ENCODE measurements around the gene NR2F2. TPM values are rescaled to one million over a fixed set of nuclear protein-coding genes. Genes with fewer than 3 reads are reported as not detected.

The NR2F2 gene
- total RNA-seq, 1 experiment from 2014 or later: 72.1 TPM

DNA sequence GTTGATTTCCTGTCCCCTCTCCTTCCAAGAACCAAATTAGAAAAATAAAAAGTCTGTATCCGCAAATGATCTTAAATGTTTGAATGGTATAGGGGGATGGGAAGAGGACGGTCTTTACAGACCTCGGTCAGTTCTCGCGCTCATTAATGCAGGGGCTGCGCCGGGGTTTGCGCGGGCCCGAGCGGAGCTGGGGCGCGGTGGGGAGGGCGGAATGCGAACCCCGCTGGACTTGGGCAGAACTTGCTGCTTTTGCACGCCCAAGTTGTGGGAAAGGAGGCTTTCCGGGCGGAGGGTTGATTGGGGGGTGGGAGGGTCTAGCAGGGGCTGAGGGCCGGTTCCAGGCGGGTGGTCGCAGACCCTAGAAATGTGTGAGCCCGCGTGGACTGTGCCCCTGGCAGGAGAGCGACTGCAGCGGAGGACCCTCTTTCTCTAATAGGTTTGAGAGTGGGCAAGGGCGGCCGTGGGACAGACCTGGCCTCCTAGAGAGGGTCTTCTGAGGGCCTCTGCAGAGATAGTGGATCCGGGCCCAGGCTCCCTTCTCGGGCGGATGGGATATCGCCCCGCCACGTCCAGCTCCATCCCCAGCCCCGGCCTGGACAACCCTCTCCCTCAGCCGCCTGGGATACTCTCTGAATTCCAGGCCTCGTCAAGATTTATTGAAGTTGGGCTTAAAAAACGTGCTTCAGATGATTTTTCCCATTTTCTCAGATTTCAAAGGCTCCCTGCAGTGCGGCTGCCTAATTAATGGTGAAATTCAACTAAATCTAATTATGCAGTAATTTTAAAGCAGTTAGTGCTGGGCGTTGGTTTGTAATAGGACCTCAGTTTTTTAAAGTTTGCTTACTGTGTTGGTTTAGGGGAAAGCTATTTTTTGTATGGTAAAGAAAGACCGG, 11.3 kb downstream of the NR2F2 start:
- DNase-seq: no peak
- intact Hi-C loops (cut with micrococcal nuclease; ENCODE audit: unreplicated experiment): no loop called here
- H3K27me3 ChIP-seq (ENCODE audit: insufficient read depth, low read depth): no peaks in the 10 kb centered on the region
- no peaks in the 10 kb centered on the region for H3K9me2 ChIP-seq (ENCODE audit: insufficient read depth)
- H3K4me1 ChIP-seq (replicated peaks; ENCODE audit: insufficient read depth): peaks cover 25% of the 10 kb centered on the region
- H3F3A ChIP-seq (ENCODE audit: insufficient read depth, low read depth): peaks cover 9% of the 10 kb centered on the region; the same call in 1 of the 2 replicates
- no peaks in the 10 kb centered on the region for H3K9me3 ChIP-seq (ENCODE audit: insufficient read depth, low read depth)
- TF ChIP-seq, protein P1, sequence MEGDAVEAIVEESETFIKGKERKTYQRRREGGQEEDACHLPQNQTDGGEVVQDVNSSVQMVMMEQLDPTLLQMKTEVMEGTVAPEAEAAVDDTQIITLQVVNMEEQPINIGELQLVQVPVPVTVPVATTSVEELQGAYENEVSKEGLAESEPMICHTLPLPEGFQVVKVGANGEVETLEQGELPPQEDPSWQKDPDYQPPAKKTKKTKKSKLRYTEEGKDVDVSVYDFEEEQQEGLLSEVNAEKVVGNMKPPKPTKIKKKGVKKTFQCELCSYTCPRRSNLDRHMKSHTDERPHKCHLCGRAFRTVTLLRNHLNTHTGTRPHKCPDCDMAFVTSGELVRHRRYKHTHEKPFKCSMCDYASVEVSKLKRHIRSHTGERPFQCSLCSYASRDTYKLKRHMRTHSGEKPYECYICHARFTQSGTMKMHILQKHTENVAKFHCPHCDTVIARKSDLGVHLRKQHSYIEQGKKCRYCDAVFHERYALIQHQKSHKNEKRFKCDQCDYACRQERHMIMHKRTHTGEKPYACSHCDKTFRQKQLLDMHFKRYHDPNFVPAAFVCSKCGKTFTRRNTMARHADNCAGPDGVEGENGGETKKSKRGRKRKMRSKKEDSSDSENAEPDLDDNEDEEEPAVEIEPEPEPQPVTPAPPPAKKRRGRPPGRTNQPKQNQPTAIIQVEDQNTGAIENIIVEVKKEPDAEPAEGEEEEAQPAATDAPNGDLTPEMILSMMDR (conservative IDR thresholded peaks at IDR 0.05): no peak
- TF ChIP-seq EZH2 (IDR thresholded peaks at IDR 0.05; ENCODE audit: low read depth): no peak
- H4K20me1 ChIP-seq (ENCODE audit: insufficient read depth): peaks cover 27% of the 10 kb centered on the region
- ChIA-PET CTCF (no interaction called here), POLR2A (ENCODE audit: unreplicated experiment) (no interaction called here)
- H3K27ac ChIP-seq: no peak overlapping the region
- peaks cover 27% of the 10 kb centered on the region for H3K36me3 ChIP-seq (ENCODE audit: low read depth)
- no peak overlapping the region for H3K4me2 ChIP-seq
- BruUV-seq (replicated peaks): no TSS peak
- H3K4me3 ChIP-seq: no peak overlapping the region
- no peak overlapping the region for H2AFZ ChIP-seq
- H3K79me2 ChIP-seq (ENCODE audit: low read depth): peaks cover 61% of the 10 kb centered on the region

DNA sequence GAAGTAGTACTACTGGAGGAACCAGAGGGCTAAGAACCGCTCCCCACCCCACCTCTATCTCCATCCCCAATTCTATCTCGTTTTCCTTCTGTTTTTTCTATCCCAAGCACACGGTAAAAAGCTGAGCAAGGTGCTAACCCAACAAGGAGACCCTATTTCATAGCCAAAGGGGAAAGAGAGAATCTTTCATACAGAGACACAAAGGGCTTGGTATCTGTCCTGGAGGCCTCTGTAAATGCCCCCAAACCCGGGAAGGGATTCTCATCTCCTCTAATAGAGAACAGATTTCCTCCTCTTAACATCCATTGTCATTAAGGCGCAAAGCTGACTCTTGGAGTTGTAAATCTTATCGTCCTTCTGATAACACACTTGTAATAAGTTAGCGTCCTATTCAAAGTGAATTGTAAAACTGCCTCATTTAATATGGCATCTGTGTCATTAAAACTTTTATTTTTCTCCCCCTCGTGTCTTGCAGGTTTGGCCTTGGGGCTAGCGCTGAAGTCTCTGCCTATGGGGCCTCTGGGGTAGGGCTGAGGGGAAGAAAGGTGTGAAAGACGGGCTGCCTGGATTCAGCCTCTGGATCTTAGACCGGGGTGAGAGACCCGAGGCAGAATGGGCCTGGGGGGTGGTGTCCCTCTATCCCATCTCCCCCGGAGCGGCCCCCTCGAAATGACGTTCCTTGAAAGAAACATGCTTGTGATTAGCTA, 12.1 kb downstream of the NR2F2 start:
- Histone ChIP-seq H3K9me3 (ENCODE audit: insufficient read depth, low read depth) (no peaks in the 10 kb centered on the region), H3K27ac (no peak overlapping the region), H3K27me3 (ENCODE audit: insufficient read depth, low read depth) (no peaks in the 10 kb centered on the region), H3K4me3 (no peak overlapping the region), H3K79me2 (ENCODE audit: low read depth) (peaks cover 53% of the 10 kb centered on the region), H2AFZ (no peak overlapping the region), H3K9me2 (ENCODE audit: insufficient read depth) (no peaks in the 10 kb centered on the region), H3F3A (ENCODE audit: insufficient read depth, low read depth) (peaks cover 9% of the 10 kb centered on the region; the same call in 1 of the 2 replicates), H4K20me1 (ENCODE audit: insufficient read depth) (peaks cover 21% of the 10 kb centered on the region), H3K4me2 (no peak overlapping the region), H3K36me3 (ENCODE audit: low read depth) (peaks cover 19% of the 10 kb centered on the region), H3K4me1 (replicated peaks; ENCODE audit: insufficient read depth) (peaks cover 17% of the 10 kb centered on the region)
- POLR2A ChIA-PET (ENCODE audit: unreplicated experiment): no interaction called here
- no peak for TF ChIP-seq EZH2 (IDR thresholded peaks at IDR 0.05; ENCODE audit: low read depth)
- TF ChIP-seq, protein P1 (conservative IDR thresholded peaks at IDR 0.05): no peak
- no TSS peak for BruUV-seq (replicated peaks)
- CTCF ChIA-PET: no interaction called here
- intact Hi-C loops (cut with micrococcal nuclease; ENCODE audit: unreplicated experiment): no loop called here
- DNase-seq: no peak

DNA sequence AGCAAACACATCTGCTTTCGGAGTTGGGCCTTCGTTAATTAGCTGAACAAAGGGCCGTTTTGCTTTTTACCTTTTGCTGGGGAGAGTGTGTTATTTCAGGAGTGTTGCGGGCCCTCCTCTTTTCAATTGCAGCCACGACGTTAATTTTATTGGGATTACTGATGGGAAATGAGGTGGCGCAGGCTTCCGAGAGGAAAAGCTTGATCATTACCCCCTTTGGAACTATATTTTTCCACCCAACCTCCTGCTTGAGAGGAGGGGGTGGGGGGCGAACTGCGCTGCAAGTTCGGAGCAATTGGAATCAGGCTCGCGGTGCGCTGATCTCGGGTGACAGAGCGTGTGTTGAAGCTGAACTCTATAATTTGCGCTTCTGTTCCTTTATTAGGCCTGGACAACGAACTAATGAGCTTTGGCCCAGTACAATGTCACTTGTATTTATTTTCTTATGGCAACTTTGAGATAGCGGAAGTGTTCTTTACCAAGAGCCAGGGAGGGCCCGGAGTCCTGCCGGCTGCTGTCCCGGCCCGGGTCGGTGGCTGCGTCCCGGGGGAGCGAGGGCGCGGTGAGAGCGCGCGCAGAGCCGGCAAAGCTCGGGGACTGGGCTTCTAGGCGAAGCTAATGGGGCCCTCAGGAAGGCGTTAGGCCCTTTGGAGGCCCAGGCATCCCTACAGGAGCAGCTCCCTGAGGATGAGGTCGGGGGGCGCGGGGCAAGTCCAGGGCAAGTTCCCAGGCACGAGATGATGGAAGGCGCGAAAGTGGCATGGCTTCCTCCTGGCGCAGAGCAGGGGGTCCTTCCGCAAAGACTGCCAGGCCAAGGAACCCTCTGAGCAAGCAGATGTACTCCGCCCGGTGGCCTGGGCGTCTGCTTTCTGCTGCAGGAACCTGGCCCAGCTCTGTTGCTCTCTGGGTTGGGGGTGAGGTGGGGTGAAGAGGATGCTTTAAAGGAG, 12.9 kb downstream of the NR2F2 start:
- H3K4me2 ChIP-seq: no peak overlapping the region
- intact Hi-C loops (cut with micrococcal nuclease; ENCODE audit: unreplicated experiment): no loop called here
- POLR2A ChIA-PET (ENCODE audit: unreplicated experiment): interaction anchor here (0.5 kb wide), 1 partner anchor 15 kb away, joined by 3 read pairs; no protein-coding TSS in a partner anchor

More for the DNA sequence above, 12.9 kb downstream of the NR2F2 start:
- no peak overlapping the region for H3K4me3 ChIP-seq
- H3K9me2 ChIP-seq (ENCODE audit: insufficient read depth): no peaks in the 10 kb centered on the region
- H3K27ac ChIP-seq: no peak overlapping the region
- H3K4me1 ChIP-seq (replicated peaks; ENCODE audit: insufficient read depth): peaks cover 8% of the 10 kb centered on the region
- peaks cover 45% of the 10 kb centered on the region for H3K79me2 ChIP-seq (ENCODE audit: low read depth)
- H3K9me3 ChIP-seq (ENCODE audit: insufficient read depth, low read depth): no peaks in the 10 kb centered on the region
- H2AFZ ChIP-seq: no peak overlapping the region
- no peak for DNase-seq
- BruUV-seq (replicated peaks): no TSS peak
- CTCF ChIA-PET: no interaction called here
- peaks cover 10% of the 10 kb centered on the region for H3K36me3 ChIP-seq (ENCODE audit: low read depth)
- H4K20me1 ChIP-seq (ENCODE audit: insufficient read depth): peaks cover 13% of the 10 kb centered on the region
- H3K27me3 ChIP-seq (ENCODE audit: insufficient read depth, low read depth): no peaks in the 10 kb centered on the region
- H3F3A ChIP-seq (ENCODE audit: insufficient read depth, low read depth): peaks cover 5% of the 10 kb centered on the region; the same call in 1 of the 2 replicates
- no peak for TF ChIP-seq EZH2 (IDR thresholded peaks at IDR 0.05; ENCODE audit: low read depth)
- TF ChIP-seq, protein P1 (conservative IDR thresholded peaks at IDR 0.05): no peak
